Caco-2 (cell line): ENCODE measurements around the gene HOXA7. TPM values are rescaled to one million over a fixed set of nuclear protein-coding genes. Genes with fewer than 3 reads are reported as not detected.

ENCODE experiments used
- BruUV-seq: library from RNA; stranded (reverse); fragments of 400-500 nt; replicated peaks from 2 replicates; lab custom pipeline; 2021; lab: Mats Ljungman, UMichigan
- CTCF ChIA-PET: fragments of 300-600 bp; sonication (Branson Sonifier 250); formaldehyde crosslinking; loops from one replicate; lab custom pipeline; 2022; ENCODE audit warnings: antibody characterized with exemption; lab: Charles Lee
- POLR2A ChIA-PET: fragments of 300-600 bp; sonication (Branson Sonifier 250); formaldehyde crosslinking; loops from one replicate; lab custom pipeline; 2022; ENCODE audit warnings: antibody characterized with exemption; lab: Charles Lee
- DNase-seq, 2 experiments: peaks; one replicate each; pipeline versions ENCODE4 v3.0.0 to v3.0.0-alpha.2; 2020 to 2022
- H3K27me3 ChIP-seq: replicated peaks from 2 replicates; pipeline ENCODE4 v1.6.0; 2011; ENCODE audit warnings: low read length; ENCODE audit not compliant: control insufficient read depth, insufficient read depth
- H3K36me3 ChIP-seq: 2 replicates; pipeline ENCODE4 v1.5.1; 2011; ENCODE audit warnings: low read length; ENCODE audit not compliant: control insufficient read depth, insufficient read depth
- H3K4me1 ChIP-seq: fragments of 250-450 bp; sonication (Bioruptor Pico); 2 replicates; pipeline ENCODE4 v1.5.1; 2020; ENCODE audit warnings: mild to moderate bottlenecking
- H3K4me3 ChIP-seq: 2 replicates; pipeline ENCODE4 v1.5.1; 2011; ENCODE audit warnings: low read depth, mild to moderate bottlenecking, control low read depth, low read length
- H3K9me3 ChIP-seq: fragments of 250-450 bp; sonication (Bioruptor Pico); 2 replicates; pipeline ENCODE4 v1.5.1; 2020; ENCODE audit warnings: mild to moderate bottlenecking, moderate library complexity
- H3K27ac Mint-ChIP-seq: one replicate; pipeline ENCODE4 v1.8.0; 2022; ENCODE audit warnings: mixed read lengths; ENCODE audit not compliant: unreplicated experiment
- H3K27me3 Mint-ChIP-seq: one replicate; pipeline ENCODE4 v1.8.0; 2022; ENCODE audit warnings: mixed read lengths; ENCODE audit not compliant: insufficient read depth, unreplicated experiment
- H3K36me3 Mint-ChIP-seq: one replicate; pipeline ENCODE4 v1.8.0; 2022; ENCODE audit warnings: mild to moderate bottlenecking, mixed read lengths; ENCODE audit not compliant: insufficient read depth, unreplicated experiment
- H3K4me1 Mint-ChIP-seq: one replicate; pipeline ENCODE4 v1.8.0; 2022; ENCODE audit warnings: low read depth, mixed read lengths; ENCODE audit not compliant: unreplicated experiment
- H3K4me3 Mint-ChIP-seq: one replicate; pipeline ENCODE4 v1.8.0; 2022; ENCODE audit warnings: mild to moderate bottlenecking, moderate library complexity, mixed read lengths; ENCODE audit not compliant: unreplicated experiment
- H3K9me3 Mint-ChIP-seq: one replicate; pipeline ENCODE4 v1.8.0; 2022; ENCODE audit warnings: mixed read lengths; ENCODE audit not compliant: unreplicated experiment
- intact Hi-C: fragments of 100-400 bp; cut with micrococcal nuclease; formaldehyde crosslinking; loops from one replicate; pipeline ENCODE4 v1.10.0; 2022; ENCODE audit not compliant: unreplicated experiment
- total RNA-seq: library from RNA; stranded (reverse); gene quantifications from 2 replicates; pipeline ENCODE4 v1.2.3, GENCODE V29; 2022
- TF ChIP-seq, protein P1 (sequence below), 2 experiments: fragments of 200-600 bp in 1 of 2; IDR thresholded peaks; 1 replicate in 1 of 2; 2 replicates in 1 of 2; pipeline versions ENCODE4 v1.5.1 to v1.8.0; 2011 to 2022; ENCODE audit warnings: antibody characterized with exemption in 1 of 2, control low read depth in 1 of 2, inconsistent platforms in 1 of 2, low read depth in 1 of 2, low read length in 1 of 2, mild to moderate bottlenecking in 1 of 2, moderate library complexity in 1 of 2; ENCODE audit not compliant: insufficient read depth in 1 of 2, severe bottlenecking in 1 of 2, unreplicated experiment in 1 of 2

HOXA7 gene
- total RNA-seq, 1 experiment from 2014 or later, result 19.9 TPM

- H3K4me3 Mint-ChIP-seq, result no peak overlapping the region
- peaks cover 6% of the 10 kb centered on the region for H3K4me1 Mint-ChIP-seq
- H3K9me3 ChIP-seq, result no peaks in the 10 kb centered on the region
- intact Hi-C loops, result no loop called here
- peaks cover 5% of the 10 kb centered on the region for H3K4me1 ChIP-seq
- H3K36me3 Mint-ChIP-seq, result no peaks in the 10 kb centered on the region
- DNase-seq, result no peak
- H3K27ac Mint-ChIP-seq, result no peak overlapping the region
- TF ChIP-seq, protein P1, sequence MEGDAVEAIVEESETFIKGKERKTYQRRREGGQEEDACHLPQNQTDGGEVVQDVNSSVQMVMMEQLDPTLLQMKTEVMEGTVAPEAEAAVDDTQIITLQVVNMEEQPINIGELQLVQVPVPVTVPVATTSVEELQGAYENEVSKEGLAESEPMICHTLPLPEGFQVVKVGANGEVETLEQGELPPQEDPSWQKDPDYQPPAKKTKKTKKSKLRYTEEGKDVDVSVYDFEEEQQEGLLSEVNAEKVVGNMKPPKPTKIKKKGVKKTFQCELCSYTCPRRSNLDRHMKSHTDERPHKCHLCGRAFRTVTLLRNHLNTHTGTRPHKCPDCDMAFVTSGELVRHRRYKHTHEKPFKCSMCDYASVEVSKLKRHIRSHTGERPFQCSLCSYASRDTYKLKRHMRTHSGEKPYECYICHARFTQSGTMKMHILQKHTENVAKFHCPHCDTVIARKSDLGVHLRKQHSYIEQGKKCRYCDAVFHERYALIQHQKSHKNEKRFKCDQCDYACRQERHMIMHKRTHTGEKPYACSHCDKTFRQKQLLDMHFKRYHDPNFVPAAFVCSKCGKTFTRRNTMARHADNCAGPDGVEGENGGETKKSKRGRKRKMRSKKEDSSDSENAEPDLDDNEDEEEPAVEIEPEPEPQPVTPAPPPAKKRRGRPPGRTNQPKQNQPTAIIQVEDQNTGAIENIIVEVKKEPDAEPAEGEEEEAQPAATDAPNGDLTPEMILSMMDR (IDR thresholded peaks at IDR 0.05; ENCODE audit: insufficient read depth in 1 of 2, low read depth in 1 of 2, low read length in 1 of 2, severe bottlenecking in 1 of 2, unreplicated experiment in 1 of 2), result no peak
- H3K36me3 ChIP-seq, result no peaks in the 10 kb centered on the region
- peaks cover under 1% of the 10 kb centered on the region for H3K27me3 ChIP-seq
- H3K27me3 Mint-ChIP-seq, result peaks cover 5% of the 10 kb centered on the region
- POLR2A ChIA-PET, result interaction anchor here (0.6 kb wide), 1 partner anchor 76 kb away, joined by 3 read pairs; no protein-coding TSS in a partner anchor
- CTCF ChIA-PET, result no interaction called here
- BruUV-seq, result no TSS peak
- no peak overlapping the region for H3K4me3 ChIP-seq
- H3K9me3 Mint-ChIP-seq, result no peaks in the 10 kb centered on the region
Measured at GRCh38 chr7:27203964-27204594, 47.6 kb upstream of the HOXA7 start.

DNA sequence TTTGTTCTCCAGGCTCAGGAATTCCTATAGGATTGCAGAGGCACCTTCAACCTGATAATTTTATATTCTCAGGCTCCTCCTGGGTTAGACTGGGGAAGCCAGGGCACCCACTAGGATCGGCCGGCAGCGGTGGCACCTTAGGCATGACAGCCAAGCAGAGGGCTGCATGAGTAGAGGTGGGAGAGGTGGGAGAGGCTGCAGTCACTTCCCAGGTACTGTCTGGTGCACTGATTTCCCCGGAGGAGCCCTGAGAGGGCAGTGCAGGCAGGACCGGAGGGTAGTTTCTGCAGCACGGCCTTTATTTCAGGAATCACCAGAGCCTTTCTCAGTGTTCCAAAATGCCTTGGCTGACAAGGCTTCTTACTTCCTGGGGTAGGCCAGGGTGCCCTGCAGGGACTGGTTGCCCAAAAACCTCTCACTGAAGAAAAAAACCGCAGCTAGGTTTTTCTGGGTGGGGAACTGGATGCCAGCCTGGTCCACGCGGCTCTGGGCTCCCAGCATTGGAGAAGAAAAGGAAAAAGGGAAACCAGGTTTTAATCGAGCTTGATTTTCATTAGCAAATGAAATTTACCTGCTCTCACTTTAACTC lies 47.0 kb upstream of the HOXA7 start:
- no peaks in the 10 kb centered on the region for H3K36me3 Mint-ChIP-seq
- Histone ChIP-seq H3K27me3 (peaks cover 2% of the 10 kb centered on the region), H3K36me3 (no peaks in the 10 kb centered on the region), H3K4me3 (no peak overlapping the region), H3K9me3 (no peaks in the 10 kb centered on the region), H3K4me1 (peaks cover 8% of the 10 kb centered on the region)
- no peak for DNase-seq
- H3K27ac Mint-ChIP-seq, result no peak overlapping the region
- H3K4me1 Mint-ChIP-seq, result peaks cover 4% of the 10 kb centered on the region
- BruUV-seq, result no TSS peak
- ChIA-PET POLR2A (no interaction called here), CTCF (no interaction called here)
- no peak overlapping the region for H3K4me3 Mint-ChIP-seq
- intact Hi-C loops, result no loop called here
- no peaks in the 10 kb centered on the region for H3K9me3 Mint-ChIP-seq
- peaks cover 5% of the 10 kb centered on the region for H3K27me3 Mint-ChIP-seq
- TF ChIP-seq, protein P1 (IDR thresholded peaks at IDR 0.05; ENCODE audit: insufficient read depth in 1 of 2, low read depth in 1 of 2, low read length in 1 of 2, severe bottlenecking in 1 of 2, unreplicated experiment in 1 of 2), result no peak

DNA sequence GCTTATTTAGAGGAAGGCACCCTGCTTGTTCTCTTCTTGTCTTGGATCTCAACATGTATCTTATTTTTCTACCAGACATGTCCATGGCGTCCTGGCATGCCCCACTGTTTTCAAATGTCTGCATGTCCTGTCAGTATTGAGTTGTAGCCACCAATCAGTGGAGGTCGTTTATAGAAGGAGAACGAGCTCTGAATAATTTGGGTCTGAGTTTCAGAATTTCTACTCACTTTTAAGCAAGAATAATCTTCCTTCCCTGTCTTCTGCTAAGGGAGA lies 46.3 kb upstream of the HOXA7 start:
- Mint-ChIP-seq H3K4me1 (no peaks in the 10 kb centered on the region), H3K4me3 (no peak overlapping the region), H3K27ac (no peak overlapping the region), H3K9me3 (no peaks in the 10 kb centered on the region), H3K27me3 (peaks cover 11% of the 10 kb centered on the region), H3K36me3 (no peaks in the 10 kb centered on the region)
- TF ChIP-seq, protein P1 (IDR thresholded peaks at IDR 0.05; ENCODE audit: insufficient read depth in 1 of 2, low read depth in 1 of 2, low read length in 1 of 2, severe bottlenecking in 1 of 2, unreplicated experiment in 1 of 2), result no peak
- POLR2A ChIA-PET, result no interaction called here
- CTCF ChIA-PET, result no interaction called here
- intact Hi-C loops, result no loop called here
- no peak overlapping the region for H3K4me3 ChIP-seq
- peaks cover 8% of the 10 kb centered on the region for H3K4me1 ChIP-seq
- peaks cover 2% of the 10 kb centered on the region for H3K27me3 ChIP-seq
- no peak for DNase-seq
- no peaks in the 10 kb centered on the region for H3K36me3 ChIP-seq
- no peaks in the 10 kb centered on the region for H3K9me3 ChIP-seq
- BruUV-seq, result no TSS peak
